Left lung (tissue), 10 donors: ENCODE measurements around the gene PARVB. TPM values are rescaled to one million over a fixed set of nuclear protein-coding genes. Genes with fewer than 3 reads are reported as not detected.

Source experiments
- ATAC-seq: fragments of 200-7000 bp; cut with Tn5 transposase; one replicate; pipeline ENCODE4 v1.9.1; 2020; ENCODE audit warnings: moderate library complexity
- DNase-seq, 4 donors: peaks; one replicate each; pipeline ENCODE4 v3.0.0-alpha.2; 2013 to 2020
- H3K27ac ChIP-seq, 2 donors: fragments of 200-600 bp; sonication (generic) in 1 of 2; one replicate each; pipeline versions ENCODE4 v1.5.0 to v1.8.0; 2020 to 2021
- H3K27me3 ChIP-seq, 2 donors: fragments of 200-600 bp; sonication (generic) in 1 of 2; one replicate each; pipeline versions ENCODE4 v1.5.0 to v1.8.0; 2020 to 2021
- H3K36me3 ChIP-seq, 2 donors: fragments of 200-600 bp; sonication (generic) in 1 of 2; one replicate each; pipeline versions ENCODE4 v1.5.0 to v1.8.0; 2020 to 2021
- H3K4me1 ChIP-seq, 2 donors: fragments of 200-600 bp; one replicate each; pipeline ENCODE4 v1.8.0; 2021
- H3K4me3 ChIP-seq, 2 donors: fragments of 200-600 bp; sonication (generic) in 1 of 2; one replicate each; pipeline versions ENCODE4 v1.5.0 to v1.8.0; 2020 to 2021; ENCODE audit warnings: mild to moderate bottlenecking in 1 of 2
- H3K9me3 ChIP-seq, 2 donors: fragments of 200-600 bp; sonication (generic) in 1 of 2; one replicate each; pipeline versions ENCODE4 v1.5.0 to v1.8.0; 2020 to 2021
- CTCF ChIP-seq, 2 donors: fragments of 200-600 bp; sonication (generic) in 1 of 2; IDR thresholded peaks; one replicate each; pipeline versions ENCODE4 v1.5.0 to v1.8.0; 2021; ENCODE audit warnings: antibody characterized with exemption in 2 of 2
- intact Hi-C, 2 donors: fragments of 100-400 bp; cut with DNase I; formaldehyde crosslinking; loops; one replicate each; pipeline versions ENCODE4 v1.11.2 to v1.14.2; 2022
- polyA plus RNA-seq, 6 donors: library from polyadenylated mRNA; unstranded; fragments of 120-200 nt; gene quantifications; one replicate each; pipeline ENCODE4 v1.2.1, GENCODE V29; 2013; ENCODE audit not compliant: insufficient read length in 6 of 6
- total RNA-seq, 2 donors: library from RNA; stranded (reverse); fragmentation: NEBNext Ultra II Directional; extraction: Animal tissue kit (Norgen Biotek cat#: 25700); gene quantifications; one replicate each; pipeline ENCODE4 v1.2.1, GENCODE V29; 2021
- donor health status: DM: no; HTN: yes; CAD: no.
- donor health status: DM: no; HTN: no; CAD: no.

PARVB gene
- total and polyA plus RNA-seq, 8 donors: 31.7 to 53.7 (median 34.0) TPM

GRCh38 chr22:44191036-44191454, 166.9 kb downstream of the PARVB start:
- Histone ChIP-seq H3K4me3 (no peak overlapping the region), H3K27ac (peak overlapping the region in 1 of 2 donors; percentile 48), H3K4me1 (peaks cover 0 to 25% of the 10 kb centered on the region in 2 donors), H3K27me3 (peaks cover 0 to 17% of the 10 kb centered on the region in 2 donors), H3K36me3 (peaks cover 0 to 16% of the 10 kb centered on the region in 2 donors), H3K9me3 (no peaks in the 10 kb centered on the region)
- ATAC-seq (no peak), DNase-seq (no peak)
- no peak for TF ChIP-seq CTCF (IDR thresholded peaks at IDR 0.05)
- intact Hi-C loops: no loop called here

- Histone ChIP-seq H3K36me3 (peaks cover 0 to 18% of the 10 kb centered on the region in 2 donors), H3K9me3 (no peaks in the 10 kb centered on the region), H3K27ac (peak overlapping the region in 1 of 2 donors; percentile 48), H3K27me3 (peaks cover 0 to 29% of the 10 kb centered on the region in 2 donors), H3K4me3 (no peak overlapping the region), H3K4me1 (peaks cover 0 to 25% of the 10 kb centered on the region in 2 donors)
- no peak for TF ChIP-seq CTCF (IDR thresholded peaks at IDR 0.05)
- intact Hi-C loops: no loop called here
- ATAC-seq (peak; percentile 52), DNase-seq (no peak)
Observed at GRCh38 chr22:44192098-44192815, 168.2 kb downstream of the PARVB start.

GRCh38 chr22:44192816-44193534, 168.9 kb downstream of the PARVB start:
- Histone ChIP-seq H3K9me3 (no peaks in the 10 kb centered on the region), H3K36me3 (peaks cover 0 to 19% of the 10 kb centered on the region in 2 donors), H3K27ac (peak overlapping the region in 1 of 2 donors; percentile 48), H3K27me3 (peaks cover 0 to 31% of the 10 kb centered on the region in 2 donors), H3K4me3 (no peak overlapping the region), H3K4me1 (peaks cover 0 to 25% of the 10 kb centered on the region in 2 donors)
- ATAC-seq (no peak), DNase-seq (no peak)
- TF ChIP-seq CTCF (IDR thresholded peaks at IDR 0.05): no peak
- intact Hi-C loops: no loop called here

GRCh38 chr22:44193535-44193891, 169.4 kb downstream of the PARVB start:
- intact Hi-C loops: no loop called here
- Histone ChIP-seq H3K27ac (no peak overlapping the region), H3K4me1 (peaks cover 0 to 25% of the 10 kb centered on the region in 2 donors), H3K9me3 (no peaks in the 10 kb centered on the region), H3K27me3 (peaks cover 0 to 26% of the 10 kb centered on the region in 2 donors), H3K36me3 (peaks cover 0 to 25% of the 10 kb centered on the region in 2 donors), H3K4me3 (no peak overlapping the region)
- ATAC-seq (no peak), DNase-seq (no peak)
- no peak for TF ChIP-seq CTCF (IDR thresholded peaks at IDR 0.05)

GRCh38 chr22:44194569-44194968, 170.5 kb downstream of the PARVB start:
- H3K4me3 ChIP-seq: no peak overlapping the region
- H3K4me1 ChIP-seq: peaks cover 0 to 25% of the 10 kb centered on the region in 2 donors
- no peak overlapping the region for H3K27ac ChIP-seq
- TF ChIP-seq CTCF (IDR thresholded peaks at IDR 0.05): no peak
- intact Hi-C loops: no loop called here
- no peaks in the 10 kb centered on the region for H3K9me3 ChIP-seq
- peaks cover 0 to 26% of the 10 kb centered on the region in 2 donors for H3K27me3 ChIP-seq
- H3K36me3 ChIP-seq: peaks cover 0 to 26% of the 10 kb centered on the region in 2 donors
- ATAC-seq (no peak), DNase-seq (no peak)
